H1 (cell line): Measurements from ENCODE around the gene AMOT. TPM values are rescaled to one million over a fixed set of nuclear protein-coding genes. Genes with fewer than 3 reads are reported as not detected.

Experiments
- CTCF ChIA-PET: fragments of 300-600 bp; sonication (Branson Sonifier 250); formaldehyde crosslinking; loops from one replicate; lab custom pipeline; 2021; ENCODE audit not compliant: partially characterized antibody; lab: Charles Lee
- POLR2A ChIA-PET: fragments of 300-600 bp; sonication (Branson Sonifier 250); formaldehyde crosslinking; loops from one replicate; lab custom pipeline; 2021; ENCODE audit warnings: inconsistent platforms; ENCODE audit not compliant: partially characterized antibody; lab: Charles Lee
- DNase-seq, 2 experiments: peaks; one replicate each; pipeline versions ENCODE4 v3.0.0 to v3.0.0-alpha.2; 2010 to 2022; ENCODE audit warnings: low spot score in 2 of 2, low read depth in 1 of 2, mixed read lengths in 1 of 2
- FAIRE-seq: peaks from 2 replicates; lab custom pipeline; 2011; peaks lifted over from hg19 to GRCh38; lab: Jason Lieb, UNC
- H2AFZ ChIP-seq: 2 replicates; pipeline ENCODE4 v1.8.1; 2012; ENCODE audit warnings: low read length, inconsistent platforms
- H2AK5ac ChIP-seq: 2 replicates; pipeline ENCODE4 v1.6.1; 2013; ENCODE audit warnings: low read depth, low read length
- H2BK120ac ChIP-seq: replicated peaks from 2 replicates; pipeline ENCODE3; 2013; ENCODE audit warnings: low read depth, low read length, inconsistent platforms
- H2BK12ac ChIP-seq: 2 replicates; pipeline ENCODE4 v1.6.1; 2013; ENCODE audit warnings: low read depth, low read length
- H2BK15ac ChIP-seq: 2 replicates; pipeline ENCODE4 v1.6.1; 2013; ENCODE audit warnings: low read length
- H2BK20ac ChIP-seq: 2 replicates; pipeline ENCODE4 v1.6.1; 2013; ENCODE audit warnings: low read length
- H2BK5ac ChIP-seq: 2 replicates; pipeline ENCODE4 v1.6.1; 2013; ENCODE audit warnings: low read depth, low read length
- H3K14ac ChIP-seq: 2 replicates; pipeline ENCODE4 v1.6.1; 2013; ENCODE audit warnings: inconsistent platforms; ENCODE audit not compliant: insufficient read length
- H3K18ac ChIP-seq: 2 replicates; pipeline ENCODE4 v1.6.1; 2013; ENCODE audit warnings: low read length; ENCODE audit errors: extremely low read depth
- H3K23ac ChIP-seq: 2 replicates; pipeline ENCODE4 v1.6.1; 2013; ENCODE audit warnings: inconsistent platforms; ENCODE audit not compliant: insufficient read length
- H3K23me2 ChIP-seq: 2 replicates; pipeline ENCODE4 v1.6.1; 2013; ENCODE audit warnings: low read depth, low read length
- H3K27ac ChIP-seq: 2 replicates; pipeline ENCODE4 v1.6.1; 2011; ENCODE audit warnings: low read depth, low read length, inconsistent platforms
- H3K27me3 ChIP-seq, 4 experiments: replicated peaks in 1 of 4; 1 replicate in 1 of 4; 2 replicates in 3 of 4; pipeline versions ENCODE4 v1.6.1 to v1.8.1; 2011 to 2013; ENCODE audit warnings: low read length in 3 of 4, mild to moderate bottlenecking in 3 of 4, inconsistent platforms in 2 of 4, mixed read lengths in 2 of 4, moderate library complexity in 1 of 4; ENCODE audit not compliant: control insufficient read depth in 3 of 4, insufficient read depth in 3 of 4; ENCODE audit errors: extremely low read depth in 1 of 4
- H3K36me3 ChIP-seq, 4 experiments: 2 replicates each; pipeline versions ENCODE4 v1.6.1 to v1.8.1; 2011 to 2013; ENCODE audit warnings: mild to moderate bottlenecking in 4 of 4, low read length in 3 of 4, moderate library complexity in 2 of 4, control low read depth in 1 of 4, inconsistent platforms in 1 of 4; ENCODE audit not compliant: insufficient read depth in 4 of 4, control insufficient read depth in 2 of 4
- H3K4ac ChIP-seq: replicated peaks from 2 replicates; pipeline ENCODE3; 2013; ENCODE audit warnings: low read length, low read depth, mixed read lengths, inconsistent platforms; ENCODE audit not compliant: insufficient read length
- H3K4me1 ChIP-seq, 4 experiments: replicated peaks in 1 of 4; 1 replicate in 1 of 4; 2 replicates in 3 of 4; pipeline versions ENCODE4 v1.6.1 to v1.8.1; 2011 to 2013; ENCODE audit warnings: low read length in 3 of 4, inconsistent platforms in 2 of 4, mixed read lengths in 1 of 4; ENCODE audit not compliant: insufficient read depth in 4 of 4, control insufficient read depth in 3 of 4
- H3K4me2 ChIP-seq, 2 experiments: 2 replicates each; pipeline versions ENCODE4 v1.6.1 to v1.8.1; 2011 to 2013; ENCODE audit warnings: low read depth in 2 of 2, low read length in 2 of 2, control low read depth in 1 of 2, inconsistent platforms in 1 of 2, mild to moderate bottlenecking in 1 of 2; ENCODE audit not compliant: insufficient read depth in 1 of 2
- H3K4me3 ChIP-seq, 4 experiments: fragments of 200-600, 300-600 bp in 1 of 4; sonication (generic), shearing (Covaris generic), sonication (Bioruptor Twin) in 1 of 4; 2 replicates each; pipeline versions ENCODE4 v1.5.1 to v1.8.1; 2011 to 2016; ENCODE audit warnings: low read length in 4 of 4, low read depth in 3 of 4, control low read depth in 2 of 4, inconsistent platforms in 2 of 4, mild to moderate bottlenecking in 2 of 4, mixed read lengths in 1 of 4, moderate library complexity in 1 of 4; ENCODE audit not compliant: insufficient read depth in 2 of 4; ENCODE audit errors: extremely low read depth in 1 of 4
- H3K56ac ChIP-seq: replicated peaks from 2 replicates; pipeline ENCODE3; 2013; ENCODE audit warnings: low read depth, mild to moderate bottlenecking, mixed read lengths, low read length, inconsistent platforms; ENCODE audit not compliant: insufficient read length
- H3K79me1 ChIP-seq: 2 replicates; pipeline ENCODE4 v1.6.1; 2013; ENCODE audit warnings: low read depth, low read length, control low read depth
- H3K79me2 ChIP-seq, 2 experiments: 2 replicates each; pipeline versions ENCODE4 v1.6.1 to v1.8.1; 2012 to 2013; ENCODE audit warnings: low read length in 2 of 2, mild to moderate bottlenecking in 2 of 2, inconsistent platforms in 1 of 2; ENCODE audit not compliant: insufficient read depth in 2 of 2, control insufficient read depth in 1 of 2
- H3K9ac ChIP-seq, 4 experiments: replicated peaks in 1 of 4; 1 replicate in 1 of 4; 2 replicates in 3 of 4; pipeline versions ENCODE4 v1.6.1 to v1.8.1; 2011 to 2013; ENCODE audit warnings: low read depth in 3 of 4, low read length in 3 of 4, control low read depth in 2 of 4, mild to moderate bottlenecking in 2 of 4, moderate library complexity in 2 of 4, inconsistent platforms in 1 of 4; ENCODE audit errors: extremely low read depth in 1 of 4
- H3K9me3 ChIP-seq, 2 experiments: 2 replicates each; pipeline versions ENCODE4 v1.6.1 to v1.8.1; 2012 to 2013; ENCODE audit warnings: mild to moderate bottlenecking in 2 of 2, moderate library complexity in 2 of 2, control low read depth in 1 of 2, inconsistent platforms in 1 of 2, low read depth in 1 of 2, low read length in 1 of 2, mixed read lengths in 1 of 2; ENCODE audit not compliant: insufficient read depth in 2 of 2
- H4K20me1 ChIP-seq, 2 experiments: replicated peaks in 1 of 2; 2 replicates each; pipeline versions ENCODE3 to v1.8.1; 2011 to 2013; ENCODE audit warnings: inconsistent platforms in 2 of 2, low read length in 2 of 2, mild to moderate bottlenecking in 1 of 2; ENCODE audit not compliant: insufficient read depth in 2 of 2, control insufficient read depth in 1 of 2
- H4K5ac ChIP-seq: 2 replicates; pipeline ENCODE4 v1.6.1; 2013; ENCODE audit warnings: low read length, low read depth, mixed read lengths, inconsistent platforms; ENCODE audit not compliant: insufficient read length
- H4K8ac ChIP-seq: 2 replicates; pipeline ENCODE4 v1.8.0; 2013; ENCODE audit warnings: mild to moderate bottlenecking, moderate library complexity, low read length, inconsistent platforms; ENCODE audit not compliant: insufficient read depth; ENCODE audit errors: extremely low read depth
- H4K91ac ChIP-seq: replicated peaks from 2 replicates; pipeline ENCODE3; 2013; ENCODE audit warnings: low read length, mixed read lengths, inconsistent platforms; ENCODE audit not compliant: insufficient read length
- BRCA1 ChIP-seq: IDR thresholded peaks from 2 replicates; pipeline ENCODE4 v1.6.1; 2012; ENCODE audit warnings: low read depth, low read length, improper control_type of control experiment
- CBX5 ChIP-seq: fragments of 300-800, 300-1000 bp; sonication (generic); IDR thresholded peaks from 2 replicates; pipeline ENCODE4 v1.7.1; 2016; ENCODE audit warnings: antibody characterized with exemption, low read length, low read depth
- CHD1 ChIP-seq: IDR thresholded peaks from 2 replicates; pipeline ENCODE4 v1.6.1; 2012; ENCODE audit warnings: low read depth, low read length, improper control_type of control experiment
- KDM1A ChIP-seq: fragments of 200-600, 300-600 bp; sonication (generic); IDR thresholded peaks from 2 replicates; pipeline ENCODE4 v1.7.1; 2016; ENCODE audit warnings: mild to moderate bottlenecking, low read length, borderline replicate concordance
- MAFK ChIP-seq: IDR thresholded peaks from 2 replicates; pipeline ENCODE4 v1.6.1; 2012; ENCODE audit warnings: low read depth, mild to moderate bottlenecking, improper control_type of control experiment, low read length
- PHF8 ChIP-seq: fragments of 200-600 bp; sonication (generic); conservative IDR thresholded peaks from 2 replicates; pipeline ENCODE4 v1.7.1; 2012; ENCODE audit warnings: low read depth, mild to moderate bottlenecking, inconsistent platforms, low read length, moderate library complexity
- SIN3A ChIP-seq, 2 experiments: IDR thresholded peaks in 1 of 2; conservative IDR thresholded peaks in 1 of 2; 2 replicates each; pipeline ENCODE4 v1.6.1; 2011 to 2012; ENCODE audit warnings: low read length in 2 of 2, improper control_type of control experiment in 1 of 2, low read depth in 1 of 2, mild to moderate bottlenecking in 1 of 2
- USF2 ChIP-seq: IDR thresholded peaks from 2 replicates; pipeline ENCODE4 v1.6.1; 2011; ENCODE audit warnings: low read length, improper control_type of control experiment
- WGBS, 2 experiments: shearing (Covaris generic) in 1 of 2; methylation state at CpG; one replicate each; pipeline versions ENCODE4 v1.1.6 to v1.1.7; 2013 to 2015; ENCODE audit warnings: low lambda C conversion rate in 2 of 2, mixed read lengths in 2 of 2, inconsistent platforms in 1 of 2, low coverage in 1 of 2, missing lambda C conversion rate in 1 of 2; ENCODE audit not compliant: insufficient replicate concordance in 2 of 2, insufficient coverage in 1 of 2, insufficient read length in 1 of 2; ENCODE audit errors: extremely low coverage in 1 of 2, missing lambda C conversion rate in 1 of 2; 5-methylcytosine and 5-hydroxymethylcytosine counted together
- polyA plus RNA-seq, 7 experiments: library from polyadenylated mRNA; depleted of rRNA in 3 of 7; stranded (reverse) in 5 of 7; unstranded in 2 of 7; fragments of >200 nt in 5 of 7; fragments of 200-250 nt in 2 of 7; gene quantifications; 1 replicate in 5 of 7; 2 replicates in 1 of 7; 4 replicates in 1 of 7; pipeline versions ENCODE4 v1.2.1 to v1.2.3, GENCODE V29; 2011 to 2013; ENCODE audit warnings: missing spikeins in 2 of 7, mixed read lengths in 2 of 7
- total RNA-seq: library from RNA; stranded (reverse); fragmentation: NEBNext Ultra II Directional; extraction: Animal tissue kit (Norgen Biotek cat#: 25700); gene quantifications from 2 replicates; pipeline ENCODE4 v1.2.1, GENCODE V29; 2021

Gene AMOT
- total and polyA plus RNA-seq, 2 of the 8 experiments (the other 6 are each of a cell fraction or from before 2014, with no cell fraction given): 2.3 to 7.1 TPM

- CTCF ChIA-PET: interaction anchor here (1.1 kb wide), 1 partner anchor 10 kb away, joined by 3 read pairs; no protein-coding TSS in a partner anchor
- TF ChIP-seq SIN3A (conservative IDR thresholded peaks at IDR 0.05 in 1 of 2, IDR thresholded peaks at IDR 0.05 in 1 of 2; ENCODE audit: low read depth in 1 of 2, low read length in 2 of 2) (no peak), CBX5 (no peak), PHF8 (no peak), BRCA1 (no peak), KDM1A (no peak), CHD1 (no peak), MAFK (no peak), USF2 (no peak)
Observed at GRCh38 chrX:112761242-112762207, 79.1 kb downstream of the AMOT start.

More at GRCh38 chrX:112761242-112762207, 79.1 kb downstream of the AMOT start:
- Histone ChIP-seq H3K27me3 (no peaks in the 10 kb centered on the region; a peak in 1 of 7 replicates), H3K27ac (no peak overlapping the region), H4K20me1 (no peaks in the 10 kb centered on the region), H2BK5ac (no peak overlapping the region), H3K79me2 (no peaks in the 10 kb centered on the region), H3K56ac (no peak overlapping the region), H3K23me2 (no peaks in the 10 kb centered on the region), H4K5ac (no peak overlapping the region), H3K9me3 (no peaks in the 10 kb centered on the region), H2AFZ (no peak overlapping the region), H3K23ac (no peak overlapping the region), H3K18ac (no peak overlapping the region), H3K79me1 (no peaks in the 10 kb centered on the region), H3K4me1 (no peaks in the 10 kb centered on the region), H3K4ac (no peak overlapping the region), H4K8ac (no peak overlapping the region), H3K14ac (no peak overlapping the region), H3K4me3 (no peak overlapping the region), H3K36me3 (no peaks in the 10 kb centered on the region), H2BK120ac (no peak overlapping the region), H2AK5ac (no peak overlapping the region), H2BK12ac (no peak overlapping the region), H3K9ac (no peak overlapping the region), H2BK15ac (no peak overlapping the region), H4K91ac (no peak overlapping the region), H2BK20ac (no peak overlapping the region), H3K4me2 (no peak overlapping the region)
- 97% methylated on average over 6 of the region's 7 CpGs; no CpG with 5 or more reads in 1 of the 2 experiments for WGBS, 2 experiments
- FAIRE-seq: no peak
- POLR2A ChIA-PET: no interaction called here
- no peak for DNase-seq
